Right lobe of liver (tissue), 4 donors: ENCODE data around the gene SLC15A3.
A peak's percentile ranks its signal among the peaks of the same experiment; 100 is the strongest.

Experiments
- POLR2A ChIP-seq: fragments of 450-650 bp; IDR thresholded peaks from one replicate; pipeline ENCODE4 v1.6.1; 2017; ENCODE audit warnings: antibody characterized with exemption, mild to moderate bottlenecking
- TF ChIP-seq, protein P1 (sequence below), 4 donors: fragments of 200-600 bp in 3 of 4; fragments of 450-650 bp in 1 of 4; IDR thresholded peaks; one replicate each; pipeline versions ENCODE4 v1.5.1 to v1.8.0; 2016 to 2022; ENCODE audit warnings: antibody characterized with exemption in 4 of 4, mild to moderate bottlenecking in 2 of 4
- donor health status: DM: no; HTN: no; CAD: no.
- donor health status: DM: no; HTN: no; CAD: no.
- donor health status: DM: no; HTN: yes; CAD: no.

DNA sequence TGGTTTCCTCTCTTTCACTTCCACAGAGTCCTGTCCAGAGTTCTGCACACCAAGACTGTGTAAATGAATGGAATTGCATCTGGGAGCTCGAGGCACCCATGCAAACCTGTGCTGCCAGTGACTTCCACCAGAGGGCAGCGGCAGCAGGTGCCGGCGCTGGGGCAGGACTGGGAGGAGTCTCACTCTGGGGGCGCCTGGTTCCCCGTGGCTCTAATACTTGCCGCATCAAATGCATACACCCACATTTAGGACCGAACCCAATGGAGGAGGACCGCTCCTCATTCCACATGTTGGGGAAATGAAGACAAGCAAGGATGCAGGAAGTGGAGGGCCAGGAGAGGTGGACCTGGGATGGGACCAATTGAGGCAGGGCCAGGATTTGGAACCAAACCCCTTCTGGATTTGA lies 18.4 kb upstream of the SLC15A3 start:
- TF ChIP-seq, protein P1, sequence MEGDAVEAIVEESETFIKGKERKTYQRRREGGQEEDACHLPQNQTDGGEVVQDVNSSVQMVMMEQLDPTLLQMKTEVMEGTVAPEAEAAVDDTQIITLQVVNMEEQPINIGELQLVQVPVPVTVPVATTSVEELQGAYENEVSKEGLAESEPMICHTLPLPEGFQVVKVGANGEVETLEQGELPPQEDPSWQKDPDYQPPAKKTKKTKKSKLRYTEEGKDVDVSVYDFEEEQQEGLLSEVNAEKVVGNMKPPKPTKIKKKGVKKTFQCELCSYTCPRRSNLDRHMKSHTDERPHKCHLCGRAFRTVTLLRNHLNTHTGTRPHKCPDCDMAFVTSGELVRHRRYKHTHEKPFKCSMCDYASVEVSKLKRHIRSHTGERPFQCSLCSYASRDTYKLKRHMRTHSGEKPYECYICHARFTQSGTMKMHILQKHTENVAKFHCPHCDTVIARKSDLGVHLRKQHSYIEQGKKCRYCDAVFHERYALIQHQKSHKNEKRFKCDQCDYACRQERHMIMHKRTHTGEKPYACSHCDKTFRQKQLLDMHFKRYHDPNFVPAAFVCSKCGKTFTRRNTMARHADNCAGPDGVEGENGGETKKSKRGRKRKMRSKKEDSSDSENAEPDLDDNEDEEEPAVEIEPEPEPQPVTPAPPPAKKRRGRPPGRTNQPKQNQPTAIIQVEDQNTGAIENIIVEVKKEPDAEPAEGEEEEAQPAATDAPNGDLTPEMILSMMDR (IDR thresholded peaks at IDR 0.05) = peak; percentile 73 to 88 (median 80)
- no peak for TF ChIP-seq POLR2A
